8988T (cell line): ENCODE results near the gene ZNF454.

Experiments used
- DNase-seq: peaks from one replicate; pipeline ENCODE4 v3.0.0; 2011

Gene ZNF454

DNA sequence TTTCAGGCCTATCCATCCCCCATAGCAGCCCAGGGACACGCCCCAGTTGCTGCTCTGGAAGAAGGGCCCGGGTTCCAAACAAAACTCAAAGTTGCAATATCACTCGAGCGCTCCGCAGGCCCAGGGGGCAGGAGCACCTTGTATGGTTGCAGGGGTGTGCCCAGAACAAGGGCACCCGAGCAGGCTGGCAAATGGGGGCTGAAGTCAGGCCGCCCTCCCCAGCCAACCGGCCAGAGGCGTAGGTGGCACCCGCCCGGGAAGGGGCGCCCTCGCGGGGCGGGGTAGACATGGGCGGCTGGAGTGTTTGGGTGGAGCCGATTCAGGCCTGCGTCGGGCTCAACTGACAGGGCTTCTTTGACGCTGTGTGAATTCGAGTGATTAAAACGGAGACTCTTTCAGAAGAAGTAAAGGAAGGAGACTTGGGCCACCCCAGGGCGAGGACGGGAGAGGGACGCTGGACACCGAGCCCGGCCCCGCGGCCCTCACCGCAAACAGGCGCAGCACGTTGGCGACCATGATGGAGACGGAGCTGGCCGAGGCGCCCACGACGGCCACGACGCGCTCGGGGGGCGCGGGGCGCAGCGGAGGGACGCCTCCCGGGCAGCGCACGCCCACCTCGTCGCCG lies 53.1 kb downstream of the ZNF454 start:
- DNase-seq: no peak

- DNase-seq: no peak
Observed at GRCh38 chr5:178994580-178995340, 53.8 kb downstream of the ZNF454 start, which contains the start of gene GRM6. Gene GRM6 (minus strand): TSS chr5:178995320. CDS start chr5:178994944, 376 bp downstream.

GRCh38 chr5:178995341-178995690 lies 54.3 kb downstream of the ZNF454 start:
- no peak for DNase-seq

DNA sequence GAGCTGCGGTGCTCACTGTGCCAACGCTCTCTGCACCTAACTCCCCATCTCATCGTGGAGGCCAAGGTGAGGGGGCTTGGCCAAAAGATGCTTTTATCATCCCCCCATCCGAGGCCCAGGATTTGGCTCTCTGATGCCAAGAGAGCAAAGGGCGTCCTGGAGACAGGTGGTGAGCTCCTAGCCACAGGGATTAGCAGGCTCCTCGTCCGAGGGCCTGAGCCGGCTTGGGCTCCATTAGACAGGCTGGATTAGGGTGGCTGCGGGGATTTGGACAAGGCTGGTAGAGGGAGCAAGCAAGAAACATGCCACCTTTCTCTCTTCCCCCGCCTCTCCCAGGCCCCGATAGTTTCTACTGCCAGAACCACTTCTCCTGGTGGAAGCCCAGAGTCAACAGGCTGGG lies 55.2 kb downstream of the ZNF454 start:
- DNase-seq: no peak

- no peak for DNase-seq
Observed at GRCh38 chr5:178997191-178997590, 56.2 kb downstream of the ZNF454 start.

GRCh38 chr5:178998441-178998840 lies 57.4 kb downstream of the ZNF454 start:
- DNase-seq: no peak

DNA sequence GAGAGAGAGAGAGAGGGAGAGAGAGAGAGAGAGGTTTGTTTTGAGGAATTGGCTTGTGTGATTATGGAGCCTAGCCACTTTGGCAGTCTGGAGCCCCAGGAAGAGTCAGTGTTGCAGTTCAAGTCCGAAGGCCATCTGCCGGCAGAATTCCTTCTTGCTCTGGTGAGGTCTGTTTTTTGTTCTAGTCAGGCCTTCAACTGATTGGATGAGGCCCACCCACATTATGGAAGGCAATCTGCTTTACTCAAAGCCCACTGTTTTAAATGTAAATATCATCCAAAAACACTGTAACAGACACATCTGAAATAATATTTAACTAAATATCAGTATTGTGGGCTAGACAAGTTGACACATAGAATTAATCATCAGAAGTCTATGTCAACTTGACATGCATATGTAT lies 65.6 kb downstream of the ZNF454 start:
- no peak for DNase-seq

DNA sequence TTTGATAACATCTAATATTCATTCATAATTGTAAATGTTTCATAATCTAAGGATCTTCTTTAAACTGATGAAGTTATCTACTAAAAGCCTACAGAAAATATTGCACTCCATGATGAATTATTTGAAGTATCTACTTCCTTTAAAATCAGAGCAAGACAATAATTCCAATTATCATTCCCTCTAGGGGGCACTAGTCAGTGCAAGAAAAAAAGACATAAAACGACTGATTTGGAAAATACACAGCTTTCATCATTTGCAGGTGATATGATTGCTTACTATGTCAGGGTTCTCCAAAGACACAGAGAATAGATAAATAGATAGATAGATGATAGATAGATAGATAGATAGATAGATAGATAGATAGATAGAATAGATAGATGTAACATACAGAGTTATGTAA lies 67.7 kb downstream of the ZNF454 start:
- DNase-seq: no peak
